Measurements from ENCODE around the gene SAP25.

Gene SAP25

DNA sequence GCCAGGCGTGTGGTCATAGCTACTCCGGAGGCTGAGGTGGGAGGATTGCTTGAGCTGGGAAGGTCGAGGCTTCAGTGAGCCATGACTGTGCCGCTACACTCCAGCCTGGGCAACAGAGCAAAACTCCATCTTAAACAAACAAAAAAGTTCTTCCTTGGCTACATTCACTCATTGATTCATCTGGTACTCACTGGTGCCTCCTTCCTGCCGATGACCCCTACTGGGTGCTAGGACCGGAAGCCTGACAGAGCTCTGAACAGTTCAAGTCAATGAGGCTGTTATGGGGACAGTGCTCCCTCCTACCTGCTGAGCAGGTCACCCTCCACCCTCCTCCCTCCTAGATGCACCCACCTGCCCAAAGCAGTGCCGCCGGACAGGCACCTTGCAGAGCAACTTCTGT lies 33.4 kb upstream of the SAP25 start:
- Histone ChIP-seq H3K9me3 (ENCODE audit: control insufficient read depth in 5 of 5, low read length in 5 of 5) (no peaks in the 10 kb centered on the region), H3K9ac (ENCODE audit: low read length in 5 of 5) (no peak overlapping the region), H3K27ac (ENCODE audit: low read depth, low read length) (no peak overlapping the region), H3K36me3 (ENCODE audit: control insufficient read depth in 5 of 5, insufficient read depth in 5 of 5, low read length in 5 of 5) (peaks cover 0 to 8% (median 0%) of the 10 kb centered on the region in 5 donors), H3K27me3 (ENCODE audit: control insufficient read depth in 5 of 5, insufficient read depth in 4 of 5, low read length in 5 of 5) (peaks cover 0 to 3% (median 0%) of the 10 kb centered on the region in 5 donors), H3K4me1 (ENCODE audit: control insufficient read depth in 5 of 5, insufficient read depth in 5 of 5, low read length in 5 of 5) (peaks cover 1 to 34% (median 28%) of the 10 kb centered on the region in 5 donors), H3K4me3 (ENCODE audit: low read depth in 1 of 5, low read length in 5 of 5) (no peak overlapping the region)

DNA sequence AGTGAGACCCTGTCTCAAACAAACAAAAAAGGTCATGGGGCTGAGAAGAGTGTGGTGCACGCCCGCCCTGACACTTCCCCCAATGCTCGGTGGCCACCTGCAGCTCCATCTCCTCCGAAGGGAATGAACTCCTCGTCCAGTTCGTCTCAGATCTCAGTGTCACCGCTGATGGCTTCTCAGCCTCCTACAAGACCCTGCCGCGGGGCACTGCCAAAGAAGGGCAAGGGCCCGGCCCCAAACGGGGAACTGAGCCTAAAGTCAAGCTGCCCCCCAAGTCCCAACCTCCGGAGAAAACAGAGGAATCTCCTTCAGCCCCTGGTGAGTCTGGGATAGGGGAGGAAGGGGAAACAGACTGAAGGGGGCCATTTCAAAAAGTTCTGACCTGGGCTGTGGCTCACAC lies 32.6 kb upstream of the SAP25 start:
- H3K36me3 ChIP-seq (ENCODE audit: control insufficient read depth in 5 of 5, insufficient read depth in 5 of 5, low read length in 5 of 5), result peaks cover 0 to 8% (median 0%) of the 10 kb centered on the region in 5 donors
- H3K9me3 ChIP-seq (ENCODE audit: control insufficient read depth in 5 of 5, low read length in 5 of 5), result no peaks in the 10 kb centered on the region
- H3K4me3 ChIP-seq (ENCODE audit: low read depth in 1 of 5, low read length in 5 of 5), result no peak overlapping the region
- H3K27ac ChIP-seq (ENCODE audit: low read depth, low read length), result no peak overlapping the region
- peaks cover 0 to 5% (median 0%) of the 10 kb centered on the region in 5 donors for H3K27me3 ChIP-seq (ENCODE audit: control insufficient read depth in 5 of 5, insufficient read depth in 4 of 5, low read length in 5 of 5)
- no peak overlapping the region for H3K9ac ChIP-seq (ENCODE audit: low read length in 5 of 5)
- H3K4me1 ChIP-seq (ENCODE audit: control insufficient read depth in 5 of 5, insufficient read depth in 5 of 5, low read length in 5 of 5), result peaks cover 1 to 34% (median 29%) of the 10 kb centered on the region in 5 donors

DNA sequence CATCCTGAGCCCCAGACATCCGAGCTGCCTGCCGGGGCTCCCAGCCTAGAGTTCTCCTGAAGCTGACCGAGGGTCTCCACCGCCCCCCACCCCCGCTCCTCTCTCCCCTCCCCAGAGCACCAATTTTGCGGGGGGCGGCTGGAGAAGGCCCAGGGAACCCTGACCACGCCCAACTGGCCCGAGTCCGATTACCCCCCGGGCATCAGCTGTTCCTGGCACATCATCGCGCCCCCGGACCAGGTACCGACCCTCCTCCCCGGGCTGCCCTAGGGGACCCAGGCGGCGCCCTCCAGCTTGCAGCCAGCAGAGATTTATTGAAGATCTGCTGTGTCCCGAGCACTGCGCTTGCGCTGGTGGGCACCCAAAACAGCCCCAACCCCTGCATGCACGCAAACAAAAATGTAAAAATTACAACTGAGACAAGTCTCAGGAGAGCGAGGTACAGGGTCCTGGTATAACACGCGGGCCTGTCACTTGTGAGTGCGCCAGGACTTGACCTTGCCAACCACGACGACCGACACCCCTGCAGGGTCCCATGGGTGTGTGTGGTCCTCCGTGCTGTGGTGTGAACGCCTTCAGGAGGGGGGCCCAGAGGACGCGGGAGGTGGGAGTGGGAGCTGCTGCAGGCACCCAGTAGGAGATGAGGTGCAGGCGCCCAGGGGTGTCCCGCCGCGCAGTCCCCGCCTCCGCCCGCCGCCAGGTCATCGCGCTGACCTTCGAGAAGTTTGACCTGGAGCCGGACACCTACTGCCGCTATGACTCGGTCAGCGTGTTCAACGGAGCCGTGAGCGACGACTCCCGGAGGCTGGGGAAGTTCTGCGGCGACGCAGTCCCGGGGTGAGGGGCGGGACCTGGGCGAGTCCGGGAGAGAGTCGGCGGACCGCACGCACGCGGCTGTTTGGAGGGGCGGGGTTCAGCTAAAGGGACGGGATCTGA lies 31.5 kb upstream of the SAP25 start:
- no peaks in the 10 kb centered on the region for H3K9me3 ChIP-seq (ENCODE audit: control insufficient read depth in 5 of 5, low read length in 5 of 5)
- peak overlapping the region in 2 of 5 donors; percentile 58 to 59 for H3K9ac ChIP-seq (ENCODE audit: low read length in 5 of 5)
- peaks cover 0 to 8% (median 0%) of the 10 kb centered on the region in 5 donors for H3K36me3 ChIP-seq (ENCODE audit: control insufficient read depth in 5 of 5, insufficient read depth in 5 of 5, low read length in 5 of 5)
- H3K4me1 ChIP-seq (ENCODE audit: control insufficient read depth in 5 of 5, insufficient read depth in 5 of 5, low read length in 5 of 5), result peaks cover 0 to 38% (median 31%) of the 10 kb centered on the region in 5 donors
- peaks cover 0 to 5% (median 0%) of the 10 kb centered on the region in 5 donors for H3K27me3 ChIP-seq (ENCODE audit: control insufficient read depth in 5 of 5, insufficient read depth in 4 of 5, low read length in 5 of 5)
- H3K4me3 ChIP-seq (ENCODE audit: low read depth in 1 of 5, low read length in 5 of 5), result peak overlapping the region in 4 of 5 donors; percentile 65 to 72 (median 67)
- no peak overlapping the region for H3K27ac ChIP-seq (ENCODE audit: low read depth, low read length)

- peak overlapping the region in 4 of 5 donors; percentile 41 to 59 (median 53) for H3K9ac ChIP-seq (ENCODE audit: low read length in 5 of 5)
- H3K4me1 ChIP-seq (ENCODE audit: control insufficient read depth in 5 of 5, insufficient read depth in 5 of 5, low read length in 5 of 5), result peaks cover 0 to 42% (median 36%) of the 10 kb centered on the region in 5 donors
- H3K27me3 ChIP-seq (ENCODE audit: control insufficient read depth in 5 of 5, insufficient read depth in 4 of 5, low read length in 5 of 5), result peaks cover 0 to 5% (median 0%) of the 10 kb centered on the region in 5 donors
- H3K4me3 ChIP-seq (ENCODE audit: low read depth in 1 of 5, low read length in 5 of 5), result peak overlapping the region in 4 of 5 donors; percentile 65 to 72 (median 67)
- H3K9me3 ChIP-seq (ENCODE audit: control insufficient read depth in 5 of 5, low read length in 5 of 5), result no peaks in the 10 kb centered on the region
- H3K36me3 ChIP-seq (ENCODE audit: control insufficient read depth in 5 of 5, insufficient read depth in 5 of 5, low read length in 5 of 5), result peaks cover 0 to 8% (median 0%) of the 10 kb centered on the region in 5 donors
- H3K27ac ChIP-seq (ENCODE audit: low read depth, low read length), result peak overlapping the region; percentile 54
These were observed 30.6 kb upstream of the SAP25 start for GRCh38 chr7:100604028-100604975.

DNA sequence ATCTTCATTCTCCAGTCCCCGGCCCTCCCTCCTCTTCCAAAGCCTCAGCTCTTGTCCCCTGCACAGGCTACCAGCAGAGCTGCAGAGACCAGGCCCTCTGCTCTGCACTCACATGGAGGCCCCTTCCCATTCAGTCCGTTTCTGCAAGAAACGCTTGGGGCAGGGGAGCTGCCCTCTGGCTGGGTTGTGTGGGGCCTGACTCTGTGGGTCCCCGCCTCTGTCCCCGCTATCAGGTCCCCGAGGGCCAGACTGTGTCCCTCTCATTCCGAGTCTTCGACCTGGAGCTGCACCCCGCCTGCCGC lies 30.0 kb upstream of the SAP25 start:
- Histone ChIP-seq H3K9ac (ENCODE audit: low read length in 5 of 5) (peak overlapping the region in 1 of 5 donors; percentile 37), H3K27ac (ENCODE audit: low read depth, low read length) (peak overlapping the region; percentile 54), H3K27me3 (ENCODE audit: control insufficient read depth in 5 of 5, insufficient read depth in 4 of 5, low read length in 5 of 5) (peaks cover 0 to 5% (median 0%) of the 10 kb centered on the region in 5 donors)

DNA sequence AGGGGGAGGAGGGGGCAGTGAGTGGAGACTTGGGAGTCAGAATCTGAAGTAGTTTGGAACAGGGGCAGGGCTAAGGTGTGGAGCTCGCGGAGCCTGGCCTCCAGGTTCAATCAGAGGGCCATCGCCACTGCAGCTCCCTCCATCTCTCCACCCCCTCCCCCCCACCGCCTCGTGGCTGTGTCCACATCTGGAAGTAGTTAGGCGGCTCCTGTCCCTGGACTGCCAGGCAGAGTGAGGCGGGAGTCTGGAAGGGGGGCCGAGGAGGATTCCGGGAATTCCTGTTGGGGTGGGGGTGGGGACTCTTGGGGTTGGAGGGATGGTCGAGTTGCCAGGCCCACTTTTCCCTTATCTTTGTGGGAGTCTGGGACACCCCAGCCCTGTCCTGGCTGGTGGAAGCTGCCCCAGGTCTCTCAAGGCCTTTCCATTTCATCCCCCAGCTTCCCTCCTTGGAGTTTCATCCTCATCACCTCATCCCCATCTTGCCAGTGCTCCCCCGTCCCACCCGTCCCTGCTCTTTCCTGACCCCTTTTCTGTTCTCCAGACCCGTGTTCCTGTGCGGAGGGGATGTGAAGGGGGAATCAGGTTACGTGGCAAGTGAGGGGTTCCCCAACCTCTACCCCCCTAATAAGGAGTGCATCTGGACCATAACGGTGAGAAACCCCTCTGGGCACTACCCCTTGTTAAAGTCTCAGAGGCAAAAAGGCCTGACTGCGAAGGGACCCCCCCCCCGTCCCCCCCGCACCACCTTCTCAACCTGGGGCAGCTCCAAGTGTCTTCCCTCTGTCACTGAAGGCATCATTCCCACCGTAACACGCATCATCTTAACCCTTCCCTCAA lies 29.4 kb upstream of the SAP25 start:
- Histone ChIP-seq H3K9ac (ENCODE audit: low read length in 5 of 5) (peak overlapping the region in 1 of 5 donors; percentile 47), H3K4me3 (ENCODE audit: low read depth in 1 of 5, low read length in 5 of 5) (peak overlapping the region; percentile 45 to 67 (median 63)), H3K4me1 (ENCODE audit: control insufficient read depth in 5 of 5, insufficient read depth in 5 of 5, low read length in 5 of 5) (peaks cover 0 to 42% (median 36%) of the 10 kb centered on the region in 5 donors)

More for the DNA sequence above, 30.0 kb upstream of the SAP25 start:
- no peaks in the 10 kb centered on the region for H3K9me3 ChIP-seq (ENCODE audit: control insufficient read depth in 5 of 5, low read length in 5 of 5)
- H3K4me3 ChIP-seq (ENCODE audit: low read depth in 1 of 5, low read length in 5 of 5), result peak overlapping the region; percentile 45 to 67 (median 63)
- H3K36me3 ChIP-seq (ENCODE audit: control insufficient read depth in 5 of 5, insufficient read depth in 5 of 5, low read length in 5 of 5), result peaks cover 0 to 8% (median 0%) of the 10 kb centered on the region in 5 donors
- peaks cover 0 to 42% (median 36%) of the 10 kb centered on the region in 5 donors for H3K4me1 ChIP-seq (ENCODE audit: control insufficient read depth in 5 of 5, insufficient read depth in 5 of 5, low read length in 5 of 5)

GRCh38 chr7:100600730-100601038 lies 27.0 kb upstream of the SAP25 start:
- Histone ChIP-seq H3K27ac (ENCODE audit: low read depth, low read length) (no peak overlapping the region), H3K27me3 (ENCODE audit: control insufficient read depth in 5 of 5, insufficient read depth in 4 of 5, low read length in 5 of 5) (peaks cover 0 to 5% (median 0%) of the 10 kb centered on the region in 5 donors), H3K4me3 (ENCODE audit: low read depth in 1 of 5, low read length in 5 of 5) (no peak overlapping the region), H3K4me1 (ENCODE audit: control insufficient read depth in 5 of 5, insufficient read depth in 5 of 5, low read length in 5 of 5) (peaks cover 0 to 41% (median 35%) of the 10 kb centered on the region in 5 donors), H3K9me3 (ENCODE audit: control insufficient read depth in 5 of 5, low read length in 5 of 5) (no peaks in the 10 kb centered on the region), H3K9ac (ENCODE audit: low read length in 5 of 5) (no peak overlapping the region), H3K36me3 (ENCODE audit: control insufficient read depth in 5 of 5, insufficient read depth in 5 of 5, low read length in 5 of 5) (no peaks in the 10 kb centered on the region)

More for the DNA sequence above, 29.4 kb upstream of the SAP25 start:
- Histone ChIP-seq H3K36me3 (ENCODE audit: control insufficient read depth in 5 of 5, insufficient read depth in 5 of 5, low read length in 5 of 5) (peaks cover 0 to 8% (median 0%) of the 10 kb centered on the region in 5 donors), H3K27ac (ENCODE audit: low read depth, low read length) (peak overlapping the region; percentile 54), H3K27me3 (ENCODE audit: control insufficient read depth in 5 of 5, insufficient read depth in 4 of 5, low read length in 5 of 5) (peaks cover 0 to 5% (median 0%) of the 10 kb centered on the region in 5 donors), H3K9me3 (ENCODE audit: control insufficient read depth in 5 of 5, low read length in 5 of 5) (no peaks in the 10 kb centered on the region)

DNA sequence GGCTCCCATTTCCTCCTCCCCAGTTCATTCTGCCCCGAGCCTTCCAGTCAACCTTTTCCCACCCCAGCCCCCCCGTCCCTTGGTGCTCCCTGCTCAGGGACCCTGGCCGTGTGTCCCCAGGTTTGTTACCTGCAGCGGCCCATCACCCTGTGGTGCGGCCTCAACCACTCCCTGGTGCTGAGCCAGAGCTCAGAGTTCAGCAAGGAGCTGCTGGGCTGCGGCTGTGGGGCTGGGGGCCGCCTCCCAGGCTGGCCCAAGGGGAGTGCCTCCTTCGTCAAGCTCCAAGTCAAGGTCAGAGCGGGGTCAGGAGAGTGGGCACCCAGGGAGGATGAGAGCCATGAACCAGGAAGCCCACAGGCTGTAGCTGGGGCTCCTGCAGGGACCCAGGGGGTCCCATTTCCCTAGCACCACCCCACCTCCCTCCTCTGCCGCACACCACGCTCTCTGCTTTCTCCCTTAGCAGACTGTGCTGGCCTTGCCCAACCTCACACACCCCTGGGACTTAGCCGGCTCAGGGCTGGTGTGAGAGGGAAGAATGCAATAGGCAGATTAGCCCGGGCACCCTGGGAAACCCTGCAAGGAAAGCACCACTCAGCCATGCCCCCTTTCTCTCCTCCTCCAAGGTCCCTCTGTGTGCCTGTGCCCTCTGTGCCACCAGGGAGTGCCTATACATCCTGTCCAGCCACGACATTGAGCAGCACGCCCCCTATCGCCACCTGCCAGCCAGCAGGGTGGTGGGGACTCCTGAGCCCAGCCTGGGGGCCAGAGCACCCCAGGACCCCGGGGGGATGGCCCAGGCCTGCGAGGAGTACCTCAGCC lies 26.4 kb upstream of the SAP25 start:
- H3K9ac ChIP-seq (ENCODE audit: low read length in 5 of 5), result no peak overlapping the region
- H3K9me3 ChIP-seq (ENCODE audit: control insufficient read depth in 5 of 5, low read length in 5 of 5), result no peaks in the 10 kb centered on the region
- no peak overlapping the region for H3K27ac ChIP-seq (ENCODE audit: low read depth, low read length)
- no peaks in the 10 kb centered on the region for H3K36me3 ChIP-seq (ENCODE audit: control insufficient read depth in 5 of 5, insufficient read depth in 5 of 5, low read length in 5 of 5)
- peaks cover 0 to 5% (median 0%) of the 10 kb centered on the region in 5 donors for H3K27me3 ChIP-seq (ENCODE audit: control insufficient read depth in 5 of 5, insufficient read depth in 4 of 5, low read length in 5 of 5)
- peaks cover 0 to 36% (median 32%) of the 10 kb centered on the region in 5 donors for H3K4me1 ChIP-seq (ENCODE audit: control insufficient read depth in 5 of 5, insufficient read depth in 5 of 5, low read length in 5 of 5)
- peak overlapping the region in 1 of 5 donors; percentile 13 for H3K4me3 ChIP-seq (ENCODE audit: low read depth in 1 of 5, low read length in 5 of 5)

All from subcutaneous abdominal adipose tissue (tissue), 5 donors.